Kidney (tissue), 14 donors: ENCODE data around the gene OSER1. TPM values are rescaled to one million over a fixed set of nuclear protein-coding genes. Genes with fewer than 3 reads are reported as not detected.

Source experiments
- DNase-seq, 5 donors: peaks; one replicate each; pipeline ENCODE4 v3.0.0-alpha.2; 2013 to 2020
- FAIRE-seq: peaks from 2 replicates; lab custom pipeline; 2012; peaks lifted over from hg19 to GRCh38; lab: Jason Lieb, UNC
- H3K27ac ChIP-seq, 2 donors: one replicate each; pipeline ENCODE4 v1.7.0; 2013; ENCODE audit warnings: low read depth in 2 of 2, low read length in 2 of 2, inconsistent platforms in 1 of 2
- H3K27me3 ChIP-seq: one replicate; pipeline ENCODE4 v1.7.1; 2013; ENCODE audit warnings: low read length, inconsistent platforms; ENCODE audit not compliant: control insufficient read depth, insufficient read depth
- H3K36me3 ChIP-seq, 3 donors: one replicate each; pipeline versions ENCODE4 v1.7.0 to v1.7.1; 2013; ENCODE audit warnings: low read length in 3 of 3, control low read depth in 1 of 3, inconsistent platforms in 1 of 3; ENCODE audit not compliant: insufficient read depth in 3 of 3, control insufficient read depth in 2 of 3
- H3K4me1 ChIP-seq, 3 donors: one replicate each; pipeline versions ENCODE4 v1.7.0 to v1.7.1; 2013; ENCODE audit warnings: low read length in 3 of 3, inconsistent platforms in 1 of 3, low read depth in 1 of 3; ENCODE audit not compliant: control insufficient read depth in 2 of 3, insufficient read depth in 2 of 3
- H3K4me3 ChIP-seq, 3 donors: one replicate each; pipeline versions ENCODE4 v1.7.0 to v1.8.1; 2013; ENCODE audit warnings: low read length in 3 of 3, control low read depth in 1 of 3, inconsistent platforms in 1 of 3
- H3K9ac ChIP-seq, 3 donors: one replicate each; pipeline versions ENCODE4 v1.7.0 to v1.7.1; 2013; ENCODE audit warnings: low read length in 3 of 3, control low read depth in 1 of 3, inconsistent platforms in 1 of 3
- H3K9me3 ChIP-seq, 3 donors: one replicate each; pipeline versions ENCODE4 v1.7.0 to v1.7.1; 2013; ENCODE audit warnings: low read length in 3 of 3, control low read depth in 1 of 3, inconsistent platforms in 1 of 3; ENCODE audit not compliant: control insufficient read depth in 2 of 3, insufficient read depth in 1 of 3
- intact Hi-C: fragments of 100-400 bp; cut with DNase I; formaldehyde crosslinking; loops from one replicate; pipeline ENCODE4 v1.11.1; 2022
- polyA plus RNA-seq: library from polyadenylated mRNA; stranded (reverse); fragments of 350-450 nt; fragmentation: Illumina TruSeq; extraction: RNeasy Lipid Tissue Mini Kit (QIAGEN cat#74804); gene quantifications from one replicate; pipeline ENCODE4 v1.2.3, GENCODE V29; 2014; ENCODE audit warnings: low read depth, low replicate concordance; ENCODE audit not compliant: insufficient read depth
- total RNA-seq: library from RNA; stranded (reverse); fragmentation: NEBNext Ultra II Directional; extraction: Animal tissue kit (Norgen Biotek cat#: 25700); gene quantifications from one replicate; pipeline ENCODE4 v1.2.1, GENCODE V29; 2021
- TF ChIP-seq, protein P1 (sequence below): IDR thresholded peaks from 3 replicates; pipeline ENCODE4 v1.5.1; 2012; ENCODE audit warnings: mild to moderate bottlenecking, moderate library complexity, borderline replicate concordance; ENCODE audit not compliant: insufficient read depth; ENCODE audit errors: extremely low read depth
- donor health status: control.
- donor health status: control.
- donor health status: control.
- donor health status: control.
- donor health status: control.
- donor health status: DM: yes; HTN: yes; CAD: no.
- donor health status: Normal renal cell carcinoma (clear cell type).

The OSER1 gene
- total and polyA plus RNA-seq, 2 donors from 2014 or later = 29.3 to 33.5 TPM

DNA sequence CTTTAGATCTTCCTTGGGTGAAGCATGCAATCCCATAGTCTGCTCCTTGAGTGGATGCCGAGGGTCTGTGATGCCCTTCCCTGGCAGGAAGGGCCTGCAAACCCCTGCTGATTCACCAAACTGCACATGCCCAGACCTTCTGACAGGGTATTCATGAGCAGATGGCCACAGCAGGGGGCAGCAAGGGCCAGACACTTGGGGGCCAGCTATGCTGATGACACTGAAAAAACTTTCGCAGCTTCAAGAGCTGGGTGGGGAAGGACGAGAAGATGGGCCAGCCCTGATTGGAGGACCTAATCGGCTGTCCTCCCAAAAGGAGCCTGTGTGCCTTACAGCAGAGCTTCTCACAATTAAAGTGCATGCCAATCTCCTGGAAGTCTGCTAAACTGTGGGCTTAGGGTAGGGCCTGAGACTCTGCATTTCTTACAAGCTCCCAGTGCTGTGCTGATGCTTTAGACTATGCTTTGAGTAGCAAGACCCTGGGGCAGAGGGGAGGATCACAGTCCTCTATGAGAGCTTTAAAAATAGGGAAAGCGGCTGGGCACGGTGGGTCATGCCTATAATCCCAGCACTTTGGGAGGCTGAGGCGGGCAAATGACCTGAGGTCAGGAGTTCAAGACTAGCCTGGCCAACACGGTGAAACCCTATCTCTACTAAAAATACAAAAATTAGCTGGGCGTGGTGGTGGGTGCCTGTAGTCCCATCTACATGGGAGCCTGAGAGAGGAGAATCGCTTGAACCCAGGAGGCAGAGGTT is 21.3 kb upstream of the OSER1 start:
- TF ChIP-seq, protein P1, sequence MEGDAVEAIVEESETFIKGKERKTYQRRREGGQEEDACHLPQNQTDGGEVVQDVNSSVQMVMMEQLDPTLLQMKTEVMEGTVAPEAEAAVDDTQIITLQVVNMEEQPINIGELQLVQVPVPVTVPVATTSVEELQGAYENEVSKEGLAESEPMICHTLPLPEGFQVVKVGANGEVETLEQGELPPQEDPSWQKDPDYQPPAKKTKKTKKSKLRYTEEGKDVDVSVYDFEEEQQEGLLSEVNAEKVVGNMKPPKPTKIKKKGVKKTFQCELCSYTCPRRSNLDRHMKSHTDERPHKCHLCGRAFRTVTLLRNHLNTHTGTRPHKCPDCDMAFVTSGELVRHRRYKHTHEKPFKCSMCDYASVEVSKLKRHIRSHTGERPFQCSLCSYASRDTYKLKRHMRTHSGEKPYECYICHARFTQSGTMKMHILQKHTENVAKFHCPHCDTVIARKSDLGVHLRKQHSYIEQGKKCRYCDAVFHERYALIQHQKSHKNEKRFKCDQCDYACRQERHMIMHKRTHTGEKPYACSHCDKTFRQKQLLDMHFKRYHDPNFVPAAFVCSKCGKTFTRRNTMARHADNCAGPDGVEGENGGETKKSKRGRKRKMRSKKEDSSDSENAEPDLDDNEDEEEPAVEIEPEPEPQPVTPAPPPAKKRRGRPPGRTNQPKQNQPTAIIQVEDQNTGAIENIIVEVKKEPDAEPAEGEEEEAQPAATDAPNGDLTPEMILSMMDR = no peak
- Histone ChIP-seq H3K4me3 (no peak overlapping the region), H3K27ac (no peak overlapping the region), H3K4me1 (no peaks in the 10 kb centered on the region), H3K9ac (no peak overlapping the region), H3K27me3 (no peaks in the 10 kb centered on the region), H3K9me3 (no peaks in the 10 kb centered on the region), H3K36me3 (no peaks in the 10 kb centered on the region)
- intact Hi-C loops = no loop called here
- DNase-seq = no peak
- FAIRE-seq = no peak

DNA sequence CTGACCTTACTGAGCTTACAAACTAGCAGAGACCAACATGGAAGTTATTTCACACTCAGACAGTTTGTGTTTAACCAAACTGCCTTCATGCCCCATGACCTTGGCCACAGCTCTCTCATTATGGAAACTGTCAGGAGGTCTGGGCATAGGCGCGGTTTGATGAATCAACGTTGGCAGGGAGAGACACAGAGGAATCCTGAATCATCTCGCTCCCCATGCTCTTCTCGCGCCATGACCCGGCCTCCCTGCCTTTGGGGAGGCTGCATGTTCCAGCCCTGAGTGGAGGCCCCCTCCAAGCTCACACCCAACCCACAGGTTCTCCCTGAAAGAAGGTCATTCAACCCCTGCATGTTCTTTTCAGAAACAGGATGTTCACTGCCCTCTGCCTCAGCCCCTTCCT is 20.6 kb upstream of the OSER1 start:
- H3K9me3 ChIP-seq = no peaks in the 10 kb centered on the region
- no peak overlapping the region for H3K4me3 ChIP-seq
- no peak overlapping the region for H3K9ac ChIP-seq
- intact Hi-C loops = no loop called here
- H3K27me3 ChIP-seq = no peaks in the 10 kb centered on the region
- no peak for DNase-seq
- H3K27ac ChIP-seq = no peak overlapping the region
- TF ChIP-seq, protein P1 = no peak
- H3K4me1 ChIP-seq = no peaks in the 10 kb centered on the region
- no peak for FAIRE-seq
- no peaks in the 10 kb centered on the region for H3K36me3 ChIP-seq

GRCh38 chr20:44228465-44229258 is 18.1 kb upstream of the OSER1 start:
- Histone ChIP-seq H3K9me3 (no peaks in the 10 kb centered on the region), H3K36me3 (no peaks in the 10 kb centered on the region), H3K9ac (no peak overlapping the region), H3K27ac (no peak overlapping the region), H3K4me3 (no peak overlapping the region), H3K27me3 (no peaks in the 10 kb centered on the region), H3K4me1 (no peaks in the 10 kb centered on the region)
- intact Hi-C loops = no loop called here
- DNase-seq (peak in 2 of 5 donors; percentile 21 to 32), FAIRE-seq (no peak)
- TF ChIP-seq, protein P1 = no peak
